GM12872 (cell line): ENCODE data around the gene PPP2R5C.

Experiments used
- CTCF ChIP-seq: IDR thresholded peaks from 3 replicates; pipeline ENCODE4 v1.5.1; 2011; ENCODE audit warnings: low read depth, mild to moderate bottlenecking, low read length, moderate library complexity; ENCODE audit not compliant: insufficient read depth

The PPP2R5C gene

GRCh38 chr14:101834800-101835547 is 73.5 kb downstream of the PPP2R5C start:
- TF ChIP-seq CTCF, result no peak

- TF ChIP-seq CTCF, result no peak
Observed at GRCh38 chr14:101835566-101835965, 74.1 kb downstream of the PPP2R5C start.

GRCh38 chr14:101836135-101836534 is 74.6 kb downstream of the PPP2R5C start:
- no peak for TF ChIP-seq CTCF

GRCh38 chr14:101838476-101838875 is 77.0 kb downstream of the PPP2R5C start:
- TF ChIP-seq CTCF, result no peak

- no peak for TF ChIP-seq CTCF
Observed at GRCh38 chr14:101839236-101839635, 77.7 kb downstream of the PPP2R5C start.

GRCh38 chr14:101839661-101840060 is 78.2 kb downstream of the PPP2R5C start:
- TF ChIP-seq CTCF, result no peak

- no peak for TF ChIP-seq CTCF
Observed at GRCh38 chr14:101840649-101841369, 79.3 kb downstream of the PPP2R5C start.
